HepG2 (cell line): Measurements from ENCODE around the gene UBC. TPM values are rescaled to one million over a fixed set of nuclear protein-coding genes. Genes with fewer than 3 reads are reported as not detected.

ENCODE experiments used
- ATF3 ChIP-seq: sonication (generic); formaldehyde crosslinking; IDR thresholded peaks from 2 replicates; pipeline ENCODE4 v1.4.0; 2020; ENCODE audit warnings: missing genetic modification reagents
- ATF7-NPFF ChIP-seq: sonication (generic); formaldehyde crosslinking; IDR thresholded peaks from 2 replicates; pipeline ENCODE4 v1.8.1; 2023; ENCODE audit warnings: mild to moderate bottlenecking, low read depth, missing genetic modification reagents, moderate library complexity
- BHLHE40 ChIP-seq: IDR thresholded peaks from 2 replicates; pipeline ENCODE4 v1.6.1; 2011; ENCODE audit warnings: low read length, improper control_type of control experiment
- CC2D1A ChIP-seq: sonication (generic); formaldehyde crosslinking; IDR thresholded peaks from 2 replicates; pipeline ENCODE4 v1.8.1; 2023; ENCODE audit warnings: mild to moderate bottlenecking, missing genetic modification reagents
- CEBPB ChIP-seq: IDR thresholded peaks from 2 replicates; pipeline ENCODE4 v1.6.1; 2011; ENCODE audit warnings: low read depth, low read length, improper control_type of control experiment, borderline replicate concordance
- CHD2 ChIP-seq: IDR thresholded peaks from 2 replicates; pipeline ENCODE4 v1.6.1; 2011; ENCODE audit warnings: low read depth, low read length, improper control_type of control experiment
- MAF1 ChIP-seq: sonication (generic); formaldehyde crosslinking; IDR thresholded peaks from 2 replicates; pipeline ENCODE4 v1.5.0; 2020; ENCODE audit warnings: missing genetic modification reagents, borderline replicate concordance
- POGK ChIP-seq: sonication (generic); formaldehyde crosslinking; conservative IDR thresholded peaks from 2 replicates; pipeline ENCODE4 v1.8.0; 2022; ENCODE audit warnings: mild to moderate bottlenecking, moderate library complexity, missing genetic modification reagents
- SNAPC2 ChIP-seq: sonication (generic); formaldehyde crosslinking; IDR thresholded peaks from 2 replicates; pipeline ENCODE4 v1.8.1; 2022; ENCODE audit warnings: mild to moderate bottlenecking, missing genetic modification reagents
- SNRNP70 ChIP-seq: fragments of 200-400 bp; formaldehyde crosslinking; IDR thresholded peaks from 2 replicates; pipeline ENCODE4 v1.6.1; 2017; ENCODE audit warnings: mild to moderate bottlenecking, low read depth, low read length, moderate library complexity
- SP140L ChIP-seq: sonication (generic); formaldehyde crosslinking; IDR thresholded peaks from 2 replicates; pipeline ENCODE4 v1.4.0; 2020; ENCODE audit warnings: missing genetic modification reagents, borderline replicate concordance
- SPEN ChIP-seq: sonication (generic); formaldehyde crosslinking; IDR thresholded peaks from 2 replicates; pipeline ENCODE4 v1.5.1; 2020; ENCODE audit warnings: low read depth, mild to moderate bottlenecking, missing genetic modification reagents
- USF2 ChIP-seq, 2 experiments: sonication (generic) in 1 of 2; formaldehyde crosslinking in 1 of 2; IDR thresholded peaks; 2 replicates each; pipeline versions ENCODE4 v1.5.1 to v1.6.1; 2011 to 2020; ENCODE audit warnings: borderline replicate concordance in 1 of 2, low read depth in 1 of 2, low read length in 1 of 2, mild to moderate bottlenecking in 1 of 2, missing genetic modification reagents in 1 of 2, moderate library complexity in 1 of 2
- XRCC5 ChIP-seq: fragments of 200-400 bp; formaldehyde crosslinking; optimal IDR thresholded peaks from 2 replicates; pipeline ENCODE3; 2017; ENCODE audit warnings: mild to moderate bottlenecking, low read length
- ZMYM3 ChIP-seq: sonication (generic); formaldehyde crosslinking; IDR thresholded peaks from 2 replicates; pipeline ENCODE4 v1.5.1; 2020; ENCODE audit warnings: mild to moderate bottlenecking, missing genetic modification reagents
- ZNF333 ChIP-seq: sonication (generic); formaldehyde crosslinking; IDR thresholded peaks from 2 replicates; pipeline ENCODE4 v1.4.0; 2020; ENCODE audit warnings: mild to moderate bottlenecking, missing genetic modification reagents, borderline replicate concordance
- ZNF451 ChIP-seq: sonication (generic); formaldehyde crosslinking; IDR thresholded peaks from 2 replicates; pipeline ENCODE4 v1.5.0; 2020; ENCODE audit warnings: mild to moderate bottlenecking, missing genetic modification reagents
- ZNF660 ChIP-seq: sonication (generic); formaldehyde crosslinking; IDR thresholded peaks from 2 replicates; pipeline ENCODE4 v1.5.1; 2020; ENCODE audit warnings: mild to moderate bottlenecking, low read depth, missing genetic modification reagents, borderline replicate concordance
- ZNF775 ChIP-seq: sonication (generic); formaldehyde crosslinking; IDR thresholded peaks from 2 replicates; pipeline ENCODE4 v1.4.0; 2020; ENCODE audit warnings: missing genetic modification reagents, mild to moderate bottlenecking, moderate library complexity, borderline replicate concordance
- ZSCAN25 ChIP-seq: sonication (generic); formaldehyde crosslinking; IDR thresholded peaks from 2 replicates; pipeline ENCODE4 v1.8.0; 2022; ENCODE audit warnings: mild to moderate bottlenecking, missing genetic modification reagents
- ZSCAN29 ChIP-seq: sonication (generic); formaldehyde crosslinking; conservative IDR thresholded peaks from 2 replicates; pipeline ENCODE4 v1.4.0; 2020; ENCODE audit warnings: mild to moderate bottlenecking, missing genetic modification reagents
- ZUFSP ChIP-seq: sonication (generic); formaldehyde crosslinking; IDR thresholded peaks from 2 replicates; pipeline ENCODE4 v1.9.0; 2021; ENCODE audit warnings: missing genetic modification reagents, mild to moderate bottlenecking, borderline replicate concordance
- polyA plus RNA-seq, 8 experiments: library from polyadenylated mRNA; depleted of rRNA in 3 of 8; stranded (reverse) in 7 of 8; unstranded in 1 of 8; fragments of >200 nt; fragmentation: Illumina TruSeq in 4 of 8; extraction: Trizol in 4 of 8; gene quantifications; 2 replicates each; pipeline versions ENCODE4 v1.2.1 to v1.2.3, GENCODE V29; 2011 to 2016; ENCODE audit warnings: low read depth in 4 of 8, missing spikeins in 1 of 8, mixed read lengths in 1 of 8; ENCODE audit not compliant: insufficient read depth in 1 of 8
- total RNA-seq, 5 experiments: library from RNA; depleted of rRNA; stranded (reverse); fragments of >200 nt; fragmentation: Illumina TruSeq; extraction: Trizol; gene quantifications; 2 replicates each; pipeline ENCODE4 v1.2.3, GENCODE V29; 2016; ENCODE audit warnings: low read depth in 1 of 5

UBC gene
- total and polyA plus RNA-seq, 2 of the 13 experiments (the other 11 are each of a cell fraction or from before 2014, with no cell fraction given) = 805 to 1,432 TPM

- TF ChIP-seq ZSCAN29 (no peak), USF2 (IDR thresholded peaks at IDR 0.05; ENCODE audit: low read depth, low read length) (no peak), USF2 (CRISPR knock-in tag; IDR thresholded peaks at IDR 0.05; ENCODE audit: borderline replicate concordance) (no peak), ZNF775 (CRISPR knock-in tag) (no peak), ZUFSP (CRISPR knock-in tag) (no peak), SP140L (CRISPR knock-in tag) (no peak), CHD2 (no peak), SNRNP70 (no peak), BHLHE40 (no peak), ATF7-NPFF (CRISPR knock-in tag) (no peak), SPEN (CRISPR knock-in tag) (no peak), ZMYM3 (CRISPR knock-in tag) (peak; percentile 93), CC2D1A (CRISPR knock-in tag) (no peak), ZNF451 (CRISPR knock-in tag) (no peak), CEBPB (no peak), ZNF333 (CRISPR knock-in tag) (no peak), ZSCAN25 (no peak), ATF3 (0 out of 2 replicates have a peak, but pooled peaks have one; percentile 36), POGK (CRISPR knock-in tag) (no peak), MAF1 (CRISPR knock-in tag) (no peak), ZNF660 (CRISPR knock-in tag) (no peak), XRCC5 (no peak), SNAPC2 (CRISPR knock-in tag) (no peak)
These were observed 13.9 kb upstream of the UBC start (continued) for GRCh38 chr12:124928095-124928911.
